Measurements from ENCODE around the gene PLXNC1.
"Not testable (repeated sequence)": the region's sequence is repeated elsewhere in the genome, so short reads cannot be mapped to it uniquely, and the experiment has no call there.

Gene PLXNC1

DNA sequence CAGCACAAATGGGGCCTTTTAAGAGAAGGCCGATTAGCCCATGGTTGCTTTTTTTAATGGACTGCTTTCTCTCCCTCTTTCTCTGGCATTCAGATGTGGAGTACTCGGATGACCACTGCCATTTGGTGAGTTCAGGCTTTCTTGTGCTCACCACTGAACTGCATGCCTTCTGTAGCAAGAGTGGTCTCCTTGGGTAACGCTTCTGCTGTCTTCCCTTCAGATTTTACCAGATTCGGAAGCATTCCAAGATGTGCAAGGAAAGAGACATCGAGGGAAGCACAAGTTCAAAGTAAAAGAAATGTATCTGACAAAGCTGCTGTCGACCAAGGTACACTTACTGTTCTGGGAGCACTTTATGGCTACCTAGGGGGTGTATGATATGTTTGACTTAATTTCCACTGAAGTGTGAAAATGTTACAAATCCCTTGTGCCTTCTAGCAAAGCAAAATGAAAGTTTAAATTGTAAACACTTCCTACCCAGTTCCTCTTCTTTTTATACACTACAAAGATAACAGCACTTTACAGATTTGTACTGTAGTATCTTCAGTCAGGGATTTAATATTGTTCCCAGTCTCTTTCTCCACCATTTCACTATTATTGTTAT lies 148.8 kb downstream of the PLXNC1 start:
- DNase-seq (ENCODE audit: low spot score), result no peak

DNA sequence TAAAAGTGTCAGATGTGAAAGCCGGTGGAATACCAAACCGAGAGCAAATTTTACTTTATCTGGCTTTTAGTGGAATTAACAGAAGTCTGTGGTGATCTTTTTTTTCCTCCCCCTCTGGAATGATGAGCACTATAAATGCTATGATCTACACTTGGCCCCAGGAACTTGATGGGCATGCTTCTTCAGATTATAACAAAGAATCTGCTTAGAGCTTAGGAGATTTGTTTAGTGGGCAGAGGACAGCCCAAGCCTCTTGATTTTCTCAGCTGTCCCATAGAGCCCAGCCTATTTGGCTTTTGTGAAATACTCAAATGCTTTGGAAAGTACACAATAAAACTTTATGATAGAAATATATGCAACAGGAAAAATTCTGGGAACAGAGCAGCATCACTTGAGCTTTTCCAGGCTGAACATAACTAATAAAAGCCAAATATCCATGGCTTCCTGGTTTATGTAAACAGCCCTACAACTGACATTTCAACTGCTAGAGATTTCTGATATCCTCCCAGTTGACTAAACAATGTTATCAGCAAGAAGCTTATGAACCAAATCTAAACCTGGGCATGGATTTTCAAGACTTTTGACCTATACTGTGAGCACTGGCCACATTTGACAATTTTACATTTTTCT lies 149.6 kb downstream of the PLXNC1 start:
- no peak for DNase-seq (ENCODE audit: low spot score)

DNA sequence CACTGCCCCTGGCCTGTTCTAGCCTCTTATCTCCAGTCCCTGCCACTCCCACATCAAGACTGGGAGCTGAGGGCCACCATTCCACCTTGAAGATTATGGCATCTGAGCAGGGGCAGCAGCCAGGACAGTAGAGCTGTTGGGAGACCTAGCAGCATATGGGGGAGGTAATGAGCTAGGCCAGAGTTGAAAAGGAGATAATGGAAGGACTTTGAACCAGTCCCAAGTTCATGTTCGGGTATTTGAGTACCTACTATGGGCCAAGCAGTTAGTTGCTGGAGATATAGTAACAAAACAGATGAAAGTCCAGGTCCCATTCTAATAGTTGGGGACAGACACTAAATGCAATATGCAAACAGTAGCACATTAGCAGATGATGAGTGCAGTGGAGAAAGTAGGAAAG lies 151.5 kb downstream of the PLXNC1 start:
- no peak for DNase-seq (ENCODE audit: low spot score)

DNA sequence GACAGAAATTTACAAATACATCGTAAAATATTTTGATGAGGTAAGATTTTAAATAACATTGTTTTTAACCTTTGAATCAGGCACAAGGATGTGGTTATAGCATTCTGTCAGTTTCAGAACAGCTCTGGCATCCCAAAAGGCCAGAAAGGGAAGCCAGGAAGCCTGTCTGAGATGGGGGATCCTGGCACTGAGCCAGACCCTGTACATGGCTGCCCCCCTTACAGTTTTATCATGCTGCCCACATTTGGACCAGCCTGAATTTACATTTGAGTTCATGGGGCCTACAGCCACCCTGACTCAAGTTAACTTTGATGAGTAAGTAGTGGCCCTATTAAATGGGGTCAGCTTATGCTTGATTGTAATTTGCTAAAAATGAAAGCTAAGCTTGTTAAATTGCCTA lies 155.6 kb downstream of the PLXNC1 start:
- DNase-seq (ENCODE audit: low spot score), result no peak

DNA sequence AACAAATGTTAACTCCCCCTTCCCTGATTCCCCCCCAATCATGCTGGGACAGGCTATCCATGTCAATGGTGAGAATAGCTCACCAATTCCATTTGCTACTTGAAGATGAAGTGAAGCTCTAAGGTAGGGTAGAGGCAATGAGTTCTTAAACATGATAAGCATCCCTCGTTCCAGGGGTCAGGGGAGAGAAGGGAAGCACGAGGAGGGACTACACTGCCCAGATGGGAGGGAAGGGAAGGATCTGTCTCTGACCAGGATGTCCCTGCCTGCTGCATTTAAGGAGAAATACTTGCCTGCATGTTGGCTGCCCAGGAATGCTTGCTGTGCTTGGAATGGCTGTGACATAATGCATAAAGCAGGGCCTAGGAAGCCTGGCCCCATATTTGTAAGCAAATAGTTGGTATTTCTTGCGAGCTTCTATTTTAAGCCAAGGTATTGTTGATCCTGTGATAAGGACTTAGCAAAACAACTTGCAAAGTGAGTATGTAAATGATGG lies 156.2 kb downstream of the PLXNC1 start:
- DNase-seq (ENCODE audit: low spot score), result peak; percentile 60

DNA sequence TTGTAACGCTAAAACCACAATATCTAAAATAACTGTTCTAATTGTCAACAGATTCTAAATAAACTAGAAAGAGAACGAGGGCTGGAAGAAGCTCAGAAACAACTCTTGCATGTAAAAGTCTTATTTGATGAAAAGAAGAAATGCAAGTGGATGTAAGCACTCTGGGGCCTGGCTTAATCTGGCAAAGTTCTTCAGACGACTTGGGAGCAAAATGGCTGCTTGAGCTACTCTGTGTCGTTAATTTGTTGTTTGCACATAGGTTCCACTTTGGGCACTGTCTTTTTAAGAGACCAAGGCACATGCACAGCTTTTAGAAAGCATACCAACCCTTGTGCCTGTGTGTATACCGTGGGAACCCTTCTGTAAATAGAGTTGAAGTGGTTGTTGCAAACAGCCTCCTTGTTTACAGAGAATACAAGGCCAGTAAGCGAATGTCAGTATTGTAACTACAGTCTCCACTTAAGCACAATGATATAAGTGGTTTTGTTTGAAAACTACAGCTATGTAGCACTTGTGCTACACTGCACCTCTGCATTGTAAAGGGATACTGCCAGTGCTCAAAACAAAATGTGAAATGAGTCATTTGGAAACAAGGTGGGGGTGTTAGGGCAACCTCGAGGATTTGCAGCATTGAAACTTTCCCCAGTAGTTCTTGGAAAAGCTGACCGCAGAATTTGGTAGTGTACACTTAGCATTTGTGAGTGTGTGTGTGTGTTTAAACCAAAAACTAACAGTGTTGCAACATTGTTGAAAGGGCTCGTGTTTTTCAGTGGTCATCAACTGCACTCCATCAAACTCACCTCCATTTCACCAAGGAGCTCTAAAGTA lies 157.0 kb downstream of the PLXNC1 start:
- no peak for DNase-seq (ENCODE audit: low spot score)

DNA sequence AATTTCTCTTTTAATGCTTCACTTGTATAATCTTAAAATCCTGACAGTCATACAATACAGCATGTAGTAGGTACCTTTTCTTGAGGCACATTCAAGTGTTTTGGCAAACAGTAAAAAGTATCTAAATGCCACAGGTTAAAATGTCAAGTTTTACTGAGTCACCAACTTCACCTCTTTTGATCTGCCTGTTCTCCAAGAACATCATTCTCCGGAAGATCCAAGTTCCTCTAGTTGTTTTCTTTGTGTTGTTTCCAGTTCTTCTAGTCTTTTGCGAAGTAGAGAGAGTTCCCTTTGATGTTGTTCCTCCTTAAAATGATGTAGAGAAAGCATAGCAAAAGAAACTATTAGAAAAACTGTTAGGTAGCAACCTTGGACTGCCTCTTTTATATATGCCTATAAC lies 160.2 kb downstream of the PLXNC1 start:
- no peak for DNase-seq (ENCODE audit: low spot score)

DNA sequence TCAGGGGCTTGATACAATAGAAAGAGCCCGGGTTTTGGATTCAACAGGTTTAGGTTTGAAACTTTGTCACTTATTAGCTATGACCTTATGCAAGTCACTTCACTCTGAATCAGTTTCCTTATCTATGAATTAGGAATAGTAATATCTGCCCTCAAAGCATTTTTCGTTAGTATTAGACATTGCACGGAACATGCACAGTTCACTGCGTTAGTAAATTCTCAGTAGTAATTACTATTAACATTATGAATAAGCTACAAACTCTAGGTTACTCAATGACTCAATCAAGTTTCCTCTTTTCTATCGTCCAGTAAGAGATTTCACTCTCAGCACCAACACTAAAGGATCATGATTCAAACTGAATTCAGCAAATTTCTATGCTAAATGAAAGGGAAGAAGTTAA lies 161.0 kb downstream of the PLXNC1 start:
- DNase-seq (ENCODE audit: low spot score), result no peak

DNA sequence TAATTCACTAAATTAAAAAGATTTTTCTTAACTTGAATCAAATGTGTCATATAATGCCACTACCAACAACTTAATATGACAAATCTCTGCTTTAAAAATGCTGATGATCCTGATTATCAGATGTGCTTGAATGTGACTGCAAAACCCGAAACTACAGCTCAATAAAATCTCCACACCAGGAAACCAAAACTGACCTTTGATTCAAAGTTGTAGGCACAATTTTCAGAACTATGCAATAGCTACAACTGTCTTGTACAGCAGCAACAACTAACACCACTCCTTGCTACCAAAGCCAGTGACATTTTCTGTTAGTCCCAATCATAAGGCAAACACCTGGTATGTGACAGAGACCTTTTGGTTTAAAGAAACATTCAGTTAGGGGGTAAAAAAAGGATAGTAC lies 164.0 kb downstream of the PLXNC1 start:
- DNase-seq (ENCODE audit: low spot score), result no peak

DNA sequence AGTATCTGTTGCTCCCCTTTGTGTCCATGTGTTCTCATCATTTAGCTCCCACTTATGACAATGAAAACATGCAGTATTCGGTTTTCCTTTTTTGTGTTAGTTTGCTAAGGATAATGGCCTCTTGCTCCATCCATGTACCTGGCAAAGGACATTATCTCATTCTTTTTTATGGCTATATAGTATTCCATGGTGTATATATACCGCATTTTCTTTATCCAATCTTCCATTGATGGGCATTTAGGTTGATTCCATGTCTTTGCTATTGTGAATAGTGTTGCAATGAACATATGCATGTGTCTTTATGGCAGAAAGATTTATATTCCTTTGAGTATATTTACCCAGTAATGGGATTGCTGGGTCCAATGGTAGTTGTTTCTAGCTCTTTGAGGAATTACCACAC lies 168.2 kb downstream of the PLXNC1 start:
- not testable (repeated sequence) for DNase-seq (ENCODE audit: low spot score)

DNA sequence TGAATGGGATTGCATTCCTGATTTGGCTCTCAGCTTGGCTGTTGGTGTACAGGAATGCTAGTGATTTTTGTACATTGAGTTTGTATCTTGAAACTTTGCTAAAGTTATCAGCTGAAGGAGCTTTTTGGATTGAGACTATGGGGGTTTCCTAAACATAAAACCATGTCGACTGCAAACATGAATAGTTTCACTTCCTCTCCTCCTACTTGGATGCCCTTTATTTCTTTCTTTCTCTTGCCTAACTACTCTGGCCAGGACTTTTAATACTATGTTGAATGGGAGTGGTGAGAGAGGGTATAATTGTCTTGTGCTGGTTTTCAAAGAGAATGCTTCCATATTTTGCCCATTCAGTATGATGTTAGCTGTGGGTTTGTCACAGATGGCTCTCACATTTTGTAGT lies 169.8 kb downstream of the PLXNC1 start:
- no peak for DNase-seq (ENCODE audit: low spot score)

DNA sequence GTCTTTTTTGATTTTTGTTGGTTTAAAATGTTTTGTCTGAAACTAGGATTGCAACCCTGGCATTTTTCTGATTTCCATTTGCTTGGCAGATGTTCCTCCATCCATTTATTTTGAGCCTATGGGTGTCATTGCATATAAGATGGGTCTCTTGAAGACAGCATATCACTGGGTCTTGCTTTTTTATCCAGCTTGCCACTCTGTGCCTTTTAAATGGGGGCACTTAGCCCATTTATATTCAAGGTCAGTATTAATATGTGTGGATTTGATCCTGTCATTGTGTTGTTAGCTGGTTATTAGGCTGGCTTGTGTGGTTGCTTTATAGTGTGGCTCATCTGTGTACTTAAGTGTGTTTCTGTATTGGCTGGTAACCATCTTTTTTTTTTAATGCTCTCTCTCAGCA lies 171.7 kb downstream of the PLXNC1 start:
- no peak for DNase-seq (ENCODE audit: low spot score)

DNA sequence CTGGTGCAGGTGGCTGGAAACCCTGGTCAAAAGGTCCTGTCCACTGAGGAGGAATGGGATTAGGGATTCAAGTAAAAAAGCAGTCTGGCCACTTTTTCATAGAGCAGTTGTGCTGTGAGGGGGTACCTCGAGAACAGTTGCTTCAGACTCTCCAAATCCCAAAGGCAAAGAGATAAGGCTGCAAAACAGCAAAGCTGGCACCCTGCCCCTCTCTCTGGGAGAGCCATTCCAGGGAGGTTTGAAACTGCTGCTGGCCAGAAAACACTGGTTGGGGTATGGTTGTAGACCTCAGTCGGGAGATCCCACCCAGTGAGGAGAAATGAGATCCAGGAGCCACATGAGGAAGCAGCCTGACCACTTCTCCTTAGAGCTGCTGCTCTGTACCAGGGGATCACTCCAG lies 174.0 kb downstream of the PLXNC1 start:
- no peak for DNase-seq (ENCODE audit: low spot score)

DNA sequence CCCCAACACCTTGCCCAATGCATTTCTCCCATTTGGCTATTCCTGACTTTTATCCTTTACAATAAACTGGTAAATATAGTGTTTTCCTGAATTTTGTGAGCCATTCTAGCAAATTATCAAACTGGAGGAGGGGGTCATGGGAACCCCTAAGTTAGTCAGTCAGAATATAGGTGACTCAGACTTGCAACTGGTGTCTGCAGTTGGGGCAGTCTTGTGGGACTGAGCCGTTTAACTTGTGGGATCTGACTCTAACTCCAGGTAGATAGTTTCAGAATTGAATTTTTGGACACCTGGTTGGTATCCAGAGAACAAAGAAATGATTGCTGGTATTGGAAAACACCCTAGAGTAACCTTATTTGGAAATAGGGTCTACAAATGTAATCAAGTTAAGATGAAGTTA lies 177.9 kb downstream of the PLXNC1 start:
- no peak for DNase-seq (ENCODE audit: low spot score)

DNA sequence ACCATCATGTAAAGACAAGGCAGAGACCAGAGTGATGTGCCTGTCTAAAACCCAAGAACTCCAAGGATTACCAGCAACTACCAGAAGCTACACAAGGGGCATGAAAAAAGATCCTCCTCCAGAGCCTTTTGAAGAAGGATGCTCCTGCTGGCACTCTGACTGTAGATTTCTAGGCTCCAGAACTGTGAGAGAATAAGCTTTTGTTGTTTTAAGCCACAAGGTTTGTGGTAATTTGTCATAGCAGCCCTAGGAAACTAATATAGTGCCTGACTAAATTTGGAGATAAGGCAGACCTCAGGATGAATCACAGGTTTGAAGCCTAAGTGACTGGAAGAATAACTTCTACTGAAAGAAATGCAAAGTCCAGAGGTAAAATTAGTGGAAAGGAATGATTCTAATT lies 178.3 kb downstream of the PLXNC1 start:
- DNase-seq (ENCODE audit: low spot score), result peak; percentile 28

DNA sequence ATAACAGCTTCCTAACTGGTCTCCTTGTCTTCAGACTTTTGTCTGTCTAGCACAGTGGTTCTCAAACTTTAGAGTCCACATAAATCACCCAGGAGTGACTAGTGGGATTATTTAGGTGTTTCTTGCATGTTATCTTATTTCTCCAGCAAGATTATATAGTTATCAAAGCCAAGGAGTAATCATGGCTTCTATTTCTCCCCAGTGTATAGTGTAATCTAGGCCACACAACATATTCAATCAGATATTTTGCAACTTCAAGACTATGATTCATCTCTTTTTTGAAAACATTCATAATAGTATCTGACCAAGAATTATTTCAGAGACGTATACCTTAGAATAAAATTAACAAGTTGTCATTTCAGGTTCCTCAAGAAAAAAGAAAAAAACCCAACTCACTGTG lies 179.4 kb downstream of the PLXNC1 start:
- no peak for DNase-seq (ENCODE audit: low spot score)

DNA sequence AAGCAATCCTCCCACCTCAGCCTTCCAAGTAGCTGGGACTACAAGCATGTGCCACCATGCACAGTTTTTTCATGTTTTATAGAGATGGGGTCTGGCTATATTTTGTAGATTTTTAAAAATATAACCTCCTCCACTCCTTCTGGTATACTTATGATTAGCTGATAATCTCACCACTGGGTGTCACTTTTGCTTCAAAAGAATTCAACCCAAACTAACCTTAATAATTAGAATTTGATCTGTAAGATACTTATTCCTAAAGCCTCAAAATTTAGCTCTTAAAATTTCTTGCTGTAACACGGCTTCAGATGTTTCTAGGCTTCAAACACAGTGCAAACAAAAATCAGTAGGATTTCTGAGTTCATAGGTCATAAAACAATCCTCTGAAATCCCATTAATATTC lies 181.0 kb downstream of the PLXNC1 start:
- no peak for DNase-seq (ENCODE audit: low spot score)

DNA sequence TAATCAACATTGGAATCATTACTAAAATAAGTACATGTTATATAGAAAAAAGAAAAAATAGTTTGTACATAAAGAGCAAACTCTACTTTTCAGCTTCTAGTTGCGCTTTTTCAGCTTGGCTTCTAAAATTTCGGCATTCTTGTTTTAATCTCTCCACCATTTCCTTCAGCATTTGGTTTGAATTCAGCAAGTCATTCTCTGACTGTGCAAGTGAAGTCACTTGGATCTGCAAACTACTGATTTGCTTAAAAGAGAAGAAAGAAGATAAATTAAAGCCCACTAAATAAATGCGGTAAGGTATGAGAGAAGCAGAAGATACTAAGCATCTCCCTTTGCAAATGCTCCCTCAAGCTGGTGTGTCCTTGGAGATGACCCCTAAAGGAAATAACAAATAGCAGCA lies 185.0 kb downstream of the PLXNC1 start:
- no peak for DNase-seq (ENCODE audit: low spot score)

DNA sequence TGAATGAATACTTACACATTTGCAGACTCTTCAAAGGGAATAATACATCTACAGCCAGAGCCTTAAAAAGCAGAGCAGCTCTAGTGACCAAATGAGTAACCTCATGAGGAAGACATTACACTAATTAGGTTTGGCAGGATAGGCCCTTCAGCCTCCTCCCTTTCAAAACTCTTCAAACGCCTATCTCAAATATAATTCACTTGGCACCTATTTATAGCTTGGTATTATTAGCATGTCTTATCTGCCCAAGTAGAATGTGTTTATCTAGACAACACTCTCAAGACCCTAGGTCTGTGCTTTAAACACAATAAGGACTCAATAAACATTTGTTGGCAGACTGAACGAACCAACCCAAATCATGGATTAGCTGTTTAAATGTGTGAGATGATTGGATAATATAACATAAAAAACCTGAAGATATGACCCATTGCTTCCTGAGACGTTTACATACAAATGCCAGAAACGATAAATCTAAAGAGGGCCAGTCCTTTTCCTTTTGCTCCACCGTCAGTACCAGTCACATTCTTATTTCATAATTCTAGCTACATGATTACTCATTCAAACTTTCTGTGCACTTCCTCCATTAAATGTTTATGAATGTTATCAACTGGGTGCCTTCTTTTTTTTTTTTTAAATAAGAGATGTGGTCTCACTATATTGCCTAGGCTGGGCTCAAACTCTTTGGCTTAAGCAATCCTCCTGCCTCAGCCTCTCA lies 188.0 kb downstream of the PLXNC1 start:
- DNase-seq (ENCODE audit: low spot score), result no peak

DNA sequence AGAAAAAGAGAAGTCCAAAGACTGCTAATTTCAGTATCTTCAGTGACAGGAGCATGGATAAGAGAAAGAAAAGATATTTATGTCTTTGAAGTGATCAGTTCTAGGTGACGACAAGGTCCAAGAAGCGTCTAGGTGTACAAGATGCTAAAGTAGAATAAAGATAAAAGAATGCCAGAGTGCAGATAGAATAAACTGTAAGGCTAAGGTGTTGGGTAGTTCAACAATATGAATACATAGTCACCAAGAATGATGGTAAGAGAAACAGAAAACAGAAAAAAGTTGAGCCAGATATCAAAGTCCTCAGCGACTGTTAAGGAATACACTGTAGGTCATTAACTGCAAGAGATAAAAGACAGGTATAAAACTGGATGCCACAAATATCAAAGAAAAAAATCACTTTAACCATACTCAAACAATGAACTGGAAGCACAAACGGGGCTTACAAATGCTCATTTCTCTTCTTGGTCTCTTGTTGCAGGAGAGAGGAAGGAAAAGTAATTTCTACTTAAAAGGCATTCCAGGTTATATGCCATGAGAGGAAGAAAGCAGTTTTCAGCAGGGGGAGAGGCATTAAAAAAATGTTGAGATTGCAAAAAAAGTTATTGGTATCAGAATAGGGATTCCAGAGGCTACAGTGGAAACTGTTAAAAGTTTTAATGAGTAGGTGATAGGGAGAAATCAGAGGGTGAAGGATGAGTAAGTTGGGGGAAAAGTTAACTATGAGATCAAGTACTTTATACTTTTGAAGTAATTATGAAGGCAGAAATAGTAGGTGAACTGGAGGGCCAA lies 189.8 kb downstream of the PLXNC1 start:
- DNase-seq (ENCODE audit: low spot score), result no peak

DNA sequence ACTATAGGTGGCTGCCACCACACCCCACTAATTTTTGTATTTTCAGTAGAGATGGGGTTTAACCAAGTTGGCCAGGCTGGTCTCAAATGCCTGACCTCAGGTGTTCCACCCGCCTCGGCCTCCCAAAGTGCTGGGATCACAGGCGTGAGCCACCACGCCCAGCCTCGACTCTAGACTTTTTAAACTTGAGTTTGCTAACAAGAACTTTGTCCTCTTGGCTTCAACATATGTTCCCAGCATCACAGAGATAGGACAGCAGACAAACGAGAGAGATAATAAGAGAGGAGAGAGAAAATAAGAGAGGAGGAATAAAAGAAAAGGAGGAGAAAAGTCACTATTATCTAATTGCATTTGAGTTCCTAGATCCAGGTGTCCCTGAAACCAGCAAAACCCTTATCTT lies 192.2 kb downstream of the PLXNC1 start:
- DNase-seq (ENCODE audit: low spot score), result no peak

DNA sequence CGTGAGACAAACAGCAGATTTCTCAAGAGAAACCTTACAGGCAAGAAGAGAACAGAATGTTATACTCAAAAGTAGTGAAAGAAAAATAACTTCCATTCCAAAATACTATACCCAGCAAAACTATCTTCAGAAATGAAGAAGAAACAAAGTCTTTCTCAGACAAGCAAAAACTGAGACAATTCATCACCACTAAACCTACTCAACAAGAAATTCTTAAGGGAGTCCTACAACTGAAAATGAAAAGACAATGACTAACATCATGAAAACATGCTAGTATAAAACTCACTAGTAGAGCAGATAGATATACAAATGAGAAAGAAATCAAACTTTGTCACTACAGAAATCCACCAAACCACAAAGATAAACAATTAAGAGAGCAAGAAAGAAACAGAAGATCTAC lies 204.8 kb downstream of the PLXNC1 start:
- DNase-seq (ENCODE audit: low spot score), result no peak
